Measurements from ENCODE around the gene SORL1-AS1.

SORL1-AS1 gene

DNA sequence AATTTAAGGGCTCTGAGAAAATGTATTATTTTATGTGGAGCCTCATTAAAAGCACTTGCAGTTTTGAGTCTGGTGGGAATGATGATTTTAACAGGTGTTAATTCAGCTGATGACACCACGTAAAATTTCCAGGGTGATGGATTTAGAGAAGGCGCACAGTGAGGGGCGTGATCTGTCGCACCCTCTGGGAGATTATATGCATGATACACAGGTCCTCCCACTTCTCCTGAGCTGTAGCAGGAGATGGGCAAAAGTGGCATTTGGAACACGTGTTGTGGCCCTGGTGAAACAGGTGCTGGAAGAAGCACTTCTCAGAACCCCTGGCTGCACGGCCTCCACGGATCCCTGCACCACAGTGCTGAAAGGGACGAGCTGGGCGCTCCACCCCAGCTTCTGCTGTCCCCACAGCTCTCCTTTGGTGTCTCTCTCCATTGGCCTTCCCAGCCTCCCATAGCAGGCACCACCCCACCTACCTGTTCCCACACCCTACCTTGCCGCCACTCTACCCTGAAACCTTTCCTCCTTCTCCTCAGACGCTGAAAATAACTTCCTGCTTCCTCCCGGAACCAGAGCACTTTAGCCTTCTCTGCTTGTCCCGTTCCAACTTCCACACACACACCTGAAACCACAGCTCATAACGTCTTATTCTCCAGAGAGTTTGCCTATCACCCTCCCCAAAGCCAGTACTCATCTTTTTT lies 7.5 kb downstream of the SORL1-AS1 start:
- ATAC-seq (ENCODE audit: low FRiP score in 2 of 2) (no peak), DNase-seq (no peak)
- Histone ChIP-seq H3K4me3 (no peak overlapping the region), H3K9me3 (no peaks in the 10 kb centered on the region), H3K27ac (no peak overlapping the region), H3K27me3 (no peaks in the 10 kb centered on the region), H3K36me3 (no peaks in the 10 kb centered on the region), H3K4me1 (peaks cover 0 to 8% (median 0%) of the 10 kb centered on the region in 4 donors)
- no peak for TF ChIP-seq POLR2AphosphoS5 (IDR thresholded peaks at IDR 0.05)
- no peak for TF ChIP-seq POLR2A (IDR thresholded peaks at IDR 0.05)
- TF ChIP-seq, protein P1, sequence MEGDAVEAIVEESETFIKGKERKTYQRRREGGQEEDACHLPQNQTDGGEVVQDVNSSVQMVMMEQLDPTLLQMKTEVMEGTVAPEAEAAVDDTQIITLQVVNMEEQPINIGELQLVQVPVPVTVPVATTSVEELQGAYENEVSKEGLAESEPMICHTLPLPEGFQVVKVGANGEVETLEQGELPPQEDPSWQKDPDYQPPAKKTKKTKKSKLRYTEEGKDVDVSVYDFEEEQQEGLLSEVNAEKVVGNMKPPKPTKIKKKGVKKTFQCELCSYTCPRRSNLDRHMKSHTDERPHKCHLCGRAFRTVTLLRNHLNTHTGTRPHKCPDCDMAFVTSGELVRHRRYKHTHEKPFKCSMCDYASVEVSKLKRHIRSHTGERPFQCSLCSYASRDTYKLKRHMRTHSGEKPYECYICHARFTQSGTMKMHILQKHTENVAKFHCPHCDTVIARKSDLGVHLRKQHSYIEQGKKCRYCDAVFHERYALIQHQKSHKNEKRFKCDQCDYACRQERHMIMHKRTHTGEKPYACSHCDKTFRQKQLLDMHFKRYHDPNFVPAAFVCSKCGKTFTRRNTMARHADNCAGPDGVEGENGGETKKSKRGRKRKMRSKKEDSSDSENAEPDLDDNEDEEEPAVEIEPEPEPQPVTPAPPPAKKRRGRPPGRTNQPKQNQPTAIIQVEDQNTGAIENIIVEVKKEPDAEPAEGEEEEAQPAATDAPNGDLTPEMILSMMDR (IDR thresholded peaks at IDR 0.05): no peak
- TF ChIP-seq EP300 (IDR thresholded peaks at IDR 0.05): no peak
- 70 to 78% methylated on average over 14 of the region's 14 CpGs for WGBS, 2 donors

DNA sequence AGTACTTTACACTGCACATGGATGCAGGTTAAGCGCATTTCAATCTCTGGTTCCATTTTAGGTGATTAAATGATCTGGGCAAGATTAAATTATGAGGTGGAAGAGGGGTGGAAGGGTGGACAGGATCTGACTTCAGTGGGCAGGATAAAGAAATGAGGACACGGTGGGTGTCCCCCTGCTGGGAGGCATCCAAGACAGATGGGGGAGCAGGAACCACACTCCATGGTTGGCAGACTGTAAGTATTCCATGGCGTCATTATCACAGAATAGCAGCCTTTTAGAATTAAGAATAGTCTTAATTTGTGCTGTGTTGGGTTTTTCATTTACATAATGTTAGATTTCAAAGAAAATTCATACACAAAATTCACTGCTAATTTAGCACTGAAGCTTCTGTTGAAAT lies 8.2 kb downstream of the SORL1-AS1 start:
- H3K27me3 ChIP-seq: no peaks in the 10 kb centered on the region
- peaks cover 0 to under 1% (median 0%) of the 10 kb centered on the region in 4 donors for H3K4me1 ChIP-seq
- ATAC-seq (ENCODE audit: low FRiP score in 2 of 2): no peak
- no peaks in the 10 kb centered on the region for H3K9me3 ChIP-seq
- no peaks in the 10 kb centered on the region for H3K36me3 ChIP-seq
- 74 to 88% methylated on average over 3 of the region's 3 CpGs for WGBS, 2 donors
- no peak for TF ChIP-seq POLR2AphosphoS5 (IDR thresholded peaks at IDR 0.05)
- no peak for TF ChIP-seq POLR2A (IDR thresholded peaks at IDR 0.05)
- TF ChIP-seq EP300 (IDR thresholded peaks at IDR 0.05): no peak
- TF ChIP-seq, protein P1 (IDR thresholded peaks at IDR 0.05): no peak
- H3K27ac ChIP-seq: no peak overlapping the region
- no peak for DNase-seq
- H3K4me3 ChIP-seq: no peak overlapping the region

DNA sequence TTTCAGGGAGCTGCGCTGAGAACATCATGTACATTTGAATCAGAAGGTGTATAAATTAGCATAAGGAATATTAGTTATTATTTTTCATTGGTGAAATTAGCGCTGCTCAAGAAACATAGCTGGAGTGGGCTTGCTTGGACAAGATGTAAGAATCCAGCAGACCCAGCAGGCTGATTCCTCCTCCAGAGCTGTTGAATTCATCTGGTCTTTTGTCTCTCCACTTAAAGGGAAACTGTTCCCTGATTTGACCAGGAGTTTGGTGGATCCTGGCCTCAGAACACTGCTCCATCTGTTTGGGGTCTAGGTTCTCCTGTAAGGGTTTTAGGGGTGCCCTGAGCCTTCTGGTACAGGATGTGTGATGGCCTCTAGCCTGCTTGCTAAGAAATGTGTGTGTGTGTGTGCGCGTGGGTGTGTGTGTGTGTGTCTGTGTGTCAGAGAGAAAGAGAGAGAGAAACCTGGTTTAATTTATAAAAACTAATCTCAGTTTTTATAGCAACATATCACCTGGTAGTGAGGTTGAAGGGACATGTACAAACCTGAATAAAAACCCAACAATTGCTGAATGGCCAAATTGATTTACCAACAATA lies 9.0 kb downstream of the SORL1-AS1 start:
- Histone ChIP-seq H3K27me3 (no peaks in the 10 kb centered on the region), H3K4me3 (no peak overlapping the region), H3K4me1 (no peaks in the 10 kb centered on the region), H3K27ac (no peak overlapping the region), H3K36me3 (no peaks in the 10 kb centered on the region), H3K9me3 (no peaks in the 10 kb centered on the region)
- no peak for ATAC-seq (ENCODE audit: low FRiP score in 2 of 2)
- whole genome bisulfite sequencing, 2 donors: 86 to 96% methylated on average over 4 of the region's 4 CpGs
- DNase-seq: no peak
- TF ChIP-seq POLR2A (IDR thresholded peaks at IDR 0.05) (no peak), EP300 (IDR thresholded peaks at IDR 0.05) (no peak), POLR2AphosphoS5 (IDR thresholded peaks at IDR 0.05) (no peak)
- TF ChIP-seq, protein P1 (IDR thresholded peaks at IDR 0.05): no peak

DNA sequence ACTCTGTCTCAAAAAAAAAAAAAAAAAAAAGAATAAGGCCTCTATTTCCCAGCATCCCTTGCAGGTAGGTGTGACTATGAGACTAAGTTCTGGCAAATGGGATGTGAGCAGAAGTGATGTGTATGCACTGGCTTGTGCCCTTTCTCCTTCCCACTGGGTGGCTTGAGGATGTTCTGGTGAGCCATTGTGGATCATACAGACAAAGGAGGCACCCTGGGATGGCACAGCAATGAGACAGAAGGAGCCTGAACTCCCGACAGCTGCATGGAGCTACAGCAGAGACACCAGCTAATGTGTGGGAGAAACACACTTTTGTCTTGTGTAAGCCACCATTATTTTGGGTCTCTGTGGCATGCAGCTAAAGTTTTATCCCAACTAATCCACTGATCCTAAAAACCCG lies 11.2 kb downstream of the SORL1-AS1 start:
- Histone ChIP-seq H3K9me3 (no peaks in the 10 kb centered on the region), H3K4me1 (peaks cover 10 to 14% (median 12%) of the 10 kb centered on the region in 4 donors), H3K27ac (no peak overlapping the region), H3K36me3 (no peaks in the 10 kb centered on the region), H3K27me3 (no peaks in the 10 kb centered on the region), H3K4me3 (no peak overlapping the region)
- 86 to 94% methylated on average over 2 of the region's 2 CpGs for WGBS, 2 donors
- ATAC-seq (ENCODE audit: low FRiP score in 2 of 2): no peak
- no peak for DNase-seq
- TF ChIP-seq POLR2AphosphoS5 (IDR thresholded peaks at IDR 0.05) (no peak), POLR2A (IDR thresholded peaks at IDR 0.05) (no peak), EP300 (IDR thresholded peaks at IDR 0.05) (no peak)
- TF ChIP-seq, protein P1 (IDR thresholded peaks at IDR 0.05): no peak

DNA sequence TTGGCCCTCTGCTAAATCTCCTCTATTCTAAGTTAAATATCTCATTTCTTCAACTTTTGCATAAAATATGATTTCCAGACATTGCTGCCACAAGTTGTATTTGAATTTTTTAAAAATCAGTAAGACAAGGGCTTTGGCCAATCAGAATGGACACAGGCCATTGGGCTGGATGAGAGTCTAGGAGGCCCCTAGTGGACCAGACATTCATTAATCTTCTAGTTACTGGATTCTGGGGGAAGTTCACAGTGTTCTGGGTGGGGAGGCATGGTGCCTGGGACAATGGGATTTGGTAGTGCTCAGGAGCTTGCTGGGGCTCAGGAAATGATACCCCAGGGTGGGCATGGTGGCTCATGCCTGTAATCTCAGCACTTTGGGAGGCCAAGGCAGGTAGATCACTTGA lies 13.0 kb downstream of the SORL1-AS1 start:
- Histone ChIP-seq H3K4me3 (no peak overlapping the region), H3K9me3 (no peaks in the 10 kb centered on the region), H3K36me3 (no peaks in the 10 kb centered on the region), H3K27ac (no peak overlapping the region), H3K27me3 (no peaks in the 10 kb centered on the region), H3K4me1 (peaks cover 11 to 25% (median 13%) of the 10 kb centered on the region in 4 donors)
- TF ChIP-seq, protein P1 (IDR thresholded peaks at IDR 0.05): no peak
- no peak for TF ChIP-seq POLR2A (IDR thresholded peaks at IDR 0.05)
- no peak for TF ChIP-seq EP300 (IDR thresholded peaks at IDR 0.05)
- no peak for TF ChIP-seq POLR2AphosphoS5 (IDR thresholded peaks at IDR 0.05)
- no peak for ATAC-seq (ENCODE audit: low FRiP score in 2 of 2)
- no peak for DNase-seq
